ENCODE measurements around the gene CLIC4. TPM values are rescaled to one million over a fixed set of nuclear protein-coding genes. Genes with fewer than 3 reads are reported as not detected.

CLIC4 gene
- total RNA-seq, 1 experiment from 2014 or later = 123 TPM

- Histone ChIP-seq H3K9me3 (ENCODE audit: insufficient read depth, low read depth) (no peaks in the 10 kb centered on the region), H4K20me1 (ENCODE audit: insufficient read depth) (no peaks in the 10 kb centered on the region), H3K79me2 (ENCODE audit: low read depth) (no peaks in the 10 kb centered on the region), H3K36me3 (ENCODE audit: low read depth) (no peaks in the 10 kb centered on the region), H2AFZ (peak overlapping the region; percentile 55; the same call in 1 of the 2 replicates), H3K9me2 (ENCODE audit: insufficient read depth) (no peaks in the 10 kb centered on the region), H3K4me3 (peak overlapping the region; percentile 63; the same call in 1 of the 2 replicates), H3K4me1 (replicated peaks; ENCODE audit: insufficient read depth) (peaks cover 16% of the 10 kb centered on the region), H3K27me3 (ENCODE audit: insufficient read depth, low read depth) (no peaks in the 10 kb centered on the region), H3F3A (ENCODE audit: insufficient read depth, low read depth) (peaks cover 31% of the 10 kb centered on the region), H3K4me2 (peak overlapping the region; percentile 80), H3K27ac (peak overlapping the region; percentile 87)
- no TSS peak for BruUV-seq (replicated peaks)
- ChIA-PET CTCF (interaction anchor here (1.3 kb wide), 1 partner anchor 37 kb away, joined by 8 read pairs; no protein-coding TSS in a partner anchor), POLR2A (ENCODE audit: unreplicated experiment) (interaction anchor here (0.7 to 1.0 kb wide), 4 partner anchors 19 to 614 kb away, joined by 3 to 23 read pairs (median 3); partner anchors contain the start of gene CLIC4)
- intact Hi-C loops (cut with micrococcal nuclease; ENCODE audit: unreplicated experiment) = loop anchor here (1.0 to 2.0 kb wide), 2 partner anchors 20 to 37 kb away; no protein-coding TSS in a partner anchor
- peak; percentile 51 to 55 for DNase-seq
- TF ChIP-seq EZH2 (IDR thresholded peaks at IDR 0.05; ENCODE audit: low read depth) = no peak
- TF ChIP-seq CTCF (conservative IDR thresholded peaks at IDR 0.05) = no peak
Measured at GRCh38 chr1:24725209-24725651, 20.0 kb upstream of the CLIC4 start.

GRCh38 chr1:24726741-24727140, 18.5 kb upstream of the CLIC4 start:
- H3K4me2 ChIP-seq = no peak overlapping the region
- BruUV-seq (replicated peaks) = no TSS peak
- no peaks in the 10 kb centered on the region for H3K79me2 ChIP-seq (ENCODE audit: low read depth)
- peaks cover 13% of the 10 kb centered on the region for H3K4me1 ChIP-seq (replicated peaks; ENCODE audit: insufficient read depth)
- no peak for DNase-seq
- no peak overlapping the region for H3K27ac ChIP-seq
- intact Hi-C loops (cut with micrococcal nuclease; ENCODE audit: unreplicated experiment) = no loop called here
- H3K9me3 ChIP-seq (ENCODE audit: insufficient read depth, low read depth) = no peaks in the 10 kb centered on the region
- peaks cover 31% of the 10 kb centered on the region for H3F3A ChIP-seq (ENCODE audit: insufficient read depth, low read depth)
- no peaks in the 10 kb centered on the region for H3K9me2 ChIP-seq (ENCODE audit: insufficient read depth)
- ChIA-PET POLR2A (ENCODE audit: unreplicated experiment) (interaction anchor here (0.5 to 0.6 kb wide), 2 partner anchors 34 to 101 kb away, joined by 4 to 5 read pairs; no protein-coding TSS in a partner anchor), CTCF (interaction anchor here (0.7 kb wide), 1 partner anchor 1952 kb away, joined by 3 read pairs; no protein-coding TSS in a partner anchor)
- TF ChIP-seq CTCF (conservative IDR thresholded peaks at IDR 0.05) (no peak), EZH2 (IDR thresholded peaks at IDR 0.05; ENCODE audit: low read depth) (no peak)
- no peaks in the 10 kb centered on the region for H4K20me1 ChIP-seq (ENCODE audit: insufficient read depth)
- H3K27me3 ChIP-seq (ENCODE audit: insufficient read depth, low read depth) = no peaks in the 10 kb centered on the region
- no peak overlapping the region for H3K4me3 ChIP-seq
- no peak overlapping the region for H2AFZ ChIP-seq
- H3K36me3 ChIP-seq (ENCODE audit: low read depth) = no peaks in the 10 kb centered on the region

GRCh38 chr1:24727501-24728216, 17.6 kb upstream of the CLIC4 start:
- Histone ChIP-seq H3K36me3 (ENCODE audit: low read depth) (no peaks in the 10 kb centered on the region), H3K9me3 (ENCODE audit: insufficient read depth, low read depth) (no peaks in the 10 kb centered on the region), H3K27ac (no peak overlapping the region), H3K27me3 (ENCODE audit: insufficient read depth, low read depth) (no peaks in the 10 kb centered on the region), H3K4me3 (no peak overlapping the region), H3F3A (ENCODE audit: insufficient read depth, low read depth) (peaks cover 31% of the 10 kb centered on the region), H3K4me2 (no peak overlapping the region), H3K9me2 (ENCODE audit: insufficient read depth) (no peaks in the 10 kb centered on the region), H3K4me1 (replicated peaks; ENCODE audit: insufficient read depth) (peaks cover 13% of the 10 kb centered on the region), H3K79me2 (ENCODE audit: low read depth) (no peaks in the 10 kb centered on the region), H2AFZ (no peak overlapping the region), H4K20me1 (ENCODE audit: insufficient read depth) (no peaks in the 10 kb centered on the region)
- ChIA-PET CTCF (interaction anchor here (0.6 to 0.7 kb wide), 2 partner anchors 31 to 1951 kb away, joined by 3 read pairs; no protein-coding TSS in a partner anchor), POLR2A (ENCODE audit: unreplicated experiment) (interaction anchor here (0.5 to 0.6 kb wide), 2 partner anchors 100 to 381 kb away, joined by 5 to 6 read pairs; no protein-coding TSS in a partner anchor)
- no peak for DNase-seq
- TF ChIP-seq EZH2 (IDR thresholded peaks at IDR 0.05; ENCODE audit: low read depth) (no peak), CTCF (conservative IDR thresholded peaks at IDR 0.05) (no peak)
- no TSS peak for BruUV-seq (replicated peaks)
- intact Hi-C loops (cut with micrococcal nuclease; ENCODE audit: unreplicated experiment) = no loop called here
